Activated naive CD4-positive, alpha-beta T cell treated with anti-CD3 and anti-CD28 coated beads for 36 hours (primary cell): Measurements from ENCODE around the gene UBE2E2. TPM values are rescaled to one million over a fixed set of nuclear protein-coding genes. Genes with fewer than 3 reads are reported as not detected.

Experiments
- CTCF ChIA-PET: fragments of 350-600 bp; sonication (Branson Sonifier 250); formaldehyde crosslinking; loops from one replicate; lab custom pipeline; 2021; ENCODE audit warnings: antibody characterized with exemption; lab: Charles Lee
- DNase-seq: peaks from one replicate; pipeline ENCODE4 v3.0.0-alpha.2; 2020
- H3K27ac Mint-ChIP-seq: one replicate; pipeline ENCODE4 v1.8.0; 2021; ENCODE audit warnings: mild to moderate bottlenecking, mixed read lengths
- H3K27me3 Mint-ChIP-seq: one replicate; pipeline ENCODE4 v1.8.0; 2021; ENCODE audit warnings: low read depth, mixed read lengths
- H3K36me3 Mint-ChIP-seq: one replicate; pipeline ENCODE4 v1.8.0; 2021; ENCODE audit warnings: low read depth, mixed read lengths
- H3K4me1 Mint-ChIP-seq: one replicate; pipeline ENCODE4 v1.8.0; 2021; ENCODE audit warnings: low read depth, mixed read lengths
- H3K4me3 Mint-ChIP-seq: one replicate; pipeline ENCODE4 v1.8.0; 2021; ENCODE audit warnings: mild to moderate bottlenecking, moderate library complexity, mixed read lengths
- H3K9me3 Mint-ChIP-seq: one replicate; pipeline ENCODE4 v1.8.0; 2021; ENCODE audit warnings: mixed read lengths
- intact Hi-C: fragments of 100-400 bp; cut with micrococcal nuclease; formaldehyde crosslinking; loops from one replicate; pipeline ENCODE4 v1.15.1; 2023
- total RNA-seq, 2 experiments: library from RNA; stranded (reverse); gene quantifications; one replicate each; pipeline ENCODE4 v1.2.3, GENCODE V29; 2021

UBE2E2 gene
- total RNA-seq, 2 experiments from 2014 or later: 11.6 to 14.0 TPM

GRCh38 chr3:23248594-23249131, 45.5 kb downstream of the UBE2E2 start:
- CTCF ChIA-PET: no interaction called here
- H3K36me3 Mint-ChIP-seq: no peaks in the 10 kb centered on the region
- no peak overlapping the region for H3K27ac Mint-ChIP-seq
- peaks cover 28% of the 10 kb centered on the region for H3K4me1 Mint-ChIP-seq
- intact Hi-C loops: no loop called here
- H3K9me3 Mint-ChIP-seq: no peaks in the 10 kb centered on the region
- H3K27me3 Mint-ChIP-seq: no peaks in the 10 kb centered on the region
- no peak overlapping the region for H3K4me3 Mint-ChIP-seq
- no peak for DNase-seq

DNA sequence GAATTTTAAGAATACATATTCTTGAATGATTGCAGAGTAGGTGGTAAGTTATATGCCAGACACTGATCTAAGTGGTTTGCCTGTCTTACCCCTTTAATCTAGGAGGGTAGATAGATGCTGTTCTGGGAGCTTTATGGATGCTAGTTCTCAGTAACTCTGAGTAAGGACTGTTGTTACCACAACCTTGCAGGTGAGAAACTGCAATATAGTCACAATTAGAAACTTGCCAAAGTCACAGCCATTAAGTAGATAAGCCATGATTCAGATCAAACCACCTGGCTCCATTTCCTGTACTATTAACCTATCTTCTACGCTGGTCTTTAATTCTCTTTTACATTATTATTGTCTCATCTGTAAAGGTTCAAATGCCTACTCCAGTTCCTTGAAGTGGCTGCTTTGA, 46.8 kb downstream of the UBE2E2 start:
- H3K4me3 Mint-ChIP-seq: no peak overlapping the region
- H3K27ac Mint-ChIP-seq: no peak overlapping the region
- no peaks in the 10 kb centered on the region for H3K27me3 Mint-ChIP-seq
- H3K4me1 Mint-ChIP-seq: peaks cover 37% of the 10 kb centered on the region
- CTCF ChIA-PET: no interaction called here
- intact Hi-C loops: loop anchor here (5.0 kb wide), 2 partner anchors 43 to 192 kb away; no protein-coding TSS in a partner anchor
- no peaks in the 10 kb centered on the region for H3K9me3 Mint-ChIP-seq
- H3K36me3 Mint-ChIP-seq: no peaks in the 10 kb centered on the region
- no peak for DNase-seq

DNA sequence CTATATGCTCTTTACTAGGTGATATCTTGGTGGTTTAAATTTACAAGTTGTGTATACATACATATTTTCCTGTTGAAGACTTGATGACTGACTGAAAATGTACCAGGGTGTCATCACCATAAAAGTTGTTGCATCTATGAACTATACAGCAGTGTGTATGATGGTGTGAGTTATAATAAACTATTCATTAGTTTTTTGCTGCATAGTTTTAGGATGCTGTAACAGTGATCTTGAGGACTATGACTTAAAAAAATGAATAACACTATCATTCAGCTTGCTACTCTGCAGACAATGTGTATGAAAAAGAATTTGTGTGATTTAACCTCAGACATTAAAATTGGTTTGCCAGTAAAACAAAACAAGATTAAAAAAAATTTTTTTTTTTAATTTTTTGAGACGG, 49.0 kb downstream of the UBE2E2 start:
- Mint-ChIP-seq H3K9me3 (no peaks in the 10 kb centered on the region), H3K27ac (no peak overlapping the region), H3K27me3 (no peaks in the 10 kb centered on the region), H3K4me3 (no peak overlapping the region), H3K4me1 (peaks cover 41% of the 10 kb centered on the region), H3K36me3 (no peaks in the 10 kb centered on the region)
- no peak for DNase-seq
- intact Hi-C loops: loop anchor here (5.0 kb wide), 2 partner anchors 45 to 190 kb away; no protein-coding TSS in a partner anchor
- CTCF ChIA-PET: interaction anchor here (0.6 kb wide), 2 partner anchors 18 to 67 kb away, joined by 3 to 4 read pairs; no protein-coding TSS in a partner anchor

DNA sequence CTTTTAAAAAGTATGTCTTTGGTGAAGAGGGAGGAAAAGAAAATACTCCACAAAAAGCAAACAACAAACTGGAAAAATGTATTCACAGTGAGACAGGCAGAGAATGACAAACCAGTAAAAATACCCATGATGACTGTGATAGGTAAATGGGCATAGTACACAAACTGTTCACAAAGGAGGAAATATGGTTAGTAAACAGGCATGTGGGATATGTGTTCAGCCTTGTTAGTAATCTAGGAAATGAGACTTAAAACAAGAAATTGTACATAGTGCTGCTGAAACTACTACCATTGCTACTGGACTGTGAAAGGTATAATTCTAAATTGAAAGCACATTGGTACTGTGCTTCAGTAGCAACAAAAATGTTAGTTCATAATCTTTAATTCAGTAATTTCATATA, 50.1 kb downstream of the UBE2E2 start:
- Mint-ChIP-seq H3K27ac (no peak overlapping the region), H3K36me3 (peaks cover 4% of the 10 kb centered on the region), H3K27me3 (no peaks in the 10 kb centered on the region), H3K4me1 (peaks cover 45% of the 10 kb centered on the region), H3K4me3 (no peak overlapping the region), H3K9me3 (peaks cover 4% of the 10 kb centered on the region)
- intact Hi-C loops: loop anchor here (5.0 kb wide), 2 partner anchors 46 to 189 kb away; no protein-coding TSS in a partner anchor
- DNase-seq: no peak
- CTCF ChIA-PET: no interaction called here

- Mint-ChIP-seq H3K36me3 (peaks cover 4% of the 10 kb centered on the region), H3K4me3 (no peak overlapping the region), H3K27me3 (no peaks in the 10 kb centered on the region), H3K9me3 (peaks cover 4% of the 10 kb centered on the region), H3K27ac (no peak overlapping the region), H3K4me1 (peaks cover 42% of the 10 kb centered on the region)
- intact Hi-C loops: loop anchor here (5.0 kb wide), 2 partner anchors 47 to 188 kb away; no protein-coding TSS in a partner anchor
- DNase-seq: no peak
- CTCF ChIA-PET: no interaction called here
Measured at GRCh38 chr3:23254282-23254681, 51.2 kb downstream of the UBE2E2 start.

DNA sequence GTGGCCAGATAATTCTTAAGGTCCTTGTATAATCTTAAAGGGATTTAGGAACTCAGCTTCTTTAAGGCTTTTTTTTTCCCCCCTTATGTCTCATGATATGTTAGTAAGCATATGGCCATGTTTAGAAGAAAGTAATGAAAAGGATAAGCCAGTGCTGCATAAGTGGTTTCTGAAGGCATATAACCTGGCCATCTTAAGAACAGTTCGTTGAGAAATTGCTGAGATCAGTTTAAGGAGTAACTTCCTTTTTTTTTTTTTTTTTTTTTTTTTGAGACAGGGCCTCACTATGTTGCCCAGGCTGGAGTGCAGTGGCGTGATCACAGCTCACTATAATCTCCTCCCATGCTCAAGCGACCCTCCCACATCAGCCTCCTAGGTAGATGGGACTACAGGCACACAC, 51.7 kb downstream of the UBE2E2 start:
- H3K27me3 Mint-ChIP-seq: no peaks in the 10 kb centered on the region
- H3K4me1 Mint-ChIP-seq: peaks cover 38% of the 10 kb centered on the region
- no peak overlapping the region for H3K27ac Mint-ChIP-seq
- H3K4me3 Mint-ChIP-seq: no peak overlapping the region
- no peak for DNase-seq
- H3K9me3 Mint-ChIP-seq: peaks cover 4% of the 10 kb centered on the region
- intact Hi-C loops: loop anchor here (5.0 kb wide), 2 partner anchors 48 to 187 kb away; no protein-coding TSS in a partner anchor
- peaks cover 4% of the 10 kb centered on the region for H3K36me3 Mint-ChIP-seq
- CTCF ChIA-PET: no interaction called here

DNA sequence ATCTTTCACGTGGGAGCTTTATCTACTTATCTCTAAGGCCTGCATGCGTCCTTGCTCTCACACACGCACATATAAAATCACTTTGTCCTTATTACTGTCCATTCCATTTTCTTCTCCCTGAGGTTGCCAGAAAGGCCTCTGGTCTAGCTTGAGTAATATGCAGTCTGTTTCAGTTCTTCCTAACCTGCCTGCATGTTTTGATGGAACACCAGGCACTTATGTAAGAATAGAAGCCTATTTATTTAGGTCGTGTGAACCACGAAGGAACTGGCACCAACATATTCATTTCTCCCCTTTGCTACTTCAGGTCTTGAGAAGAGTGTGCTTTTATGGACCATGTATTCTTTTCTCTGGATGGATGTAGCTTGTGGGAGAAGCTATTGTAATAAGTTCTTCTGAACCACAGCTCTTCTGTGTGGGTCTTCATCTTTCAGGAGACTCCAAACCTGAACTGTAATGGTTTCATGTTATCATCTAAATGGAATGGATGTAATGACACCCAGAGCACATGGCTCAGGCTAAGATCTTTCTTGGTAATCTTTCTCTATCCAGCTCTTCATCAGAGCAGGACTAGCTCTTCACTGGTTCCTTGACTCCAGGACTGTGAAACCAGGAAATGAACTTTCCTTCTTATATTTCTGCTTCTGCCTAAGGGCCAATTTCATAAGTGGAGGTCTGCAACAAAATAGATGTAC, 53.8 kb downstream of the UBE2E2 start:
- H3K4me1 Mint-ChIP-seq: peaks cover 26% of the 10 kb centered on the region
- no peak overlapping the region for H3K4me3 Mint-ChIP-seq
- DNase-seq: no peak
- peaks cover 6% of the 10 kb centered on the region for H3K9me3 Mint-ChIP-seq
- intact Hi-C loops: no loop called here
- H3K36me3 Mint-ChIP-seq: peaks cover 7% of the 10 kb centered on the region
- no peaks in the 10 kb centered on the region for H3K27me3 Mint-ChIP-seq
- no peak overlapping the region for H3K27ac Mint-ChIP-seq
- CTCF ChIA-PET: no interaction called here

DNA sequence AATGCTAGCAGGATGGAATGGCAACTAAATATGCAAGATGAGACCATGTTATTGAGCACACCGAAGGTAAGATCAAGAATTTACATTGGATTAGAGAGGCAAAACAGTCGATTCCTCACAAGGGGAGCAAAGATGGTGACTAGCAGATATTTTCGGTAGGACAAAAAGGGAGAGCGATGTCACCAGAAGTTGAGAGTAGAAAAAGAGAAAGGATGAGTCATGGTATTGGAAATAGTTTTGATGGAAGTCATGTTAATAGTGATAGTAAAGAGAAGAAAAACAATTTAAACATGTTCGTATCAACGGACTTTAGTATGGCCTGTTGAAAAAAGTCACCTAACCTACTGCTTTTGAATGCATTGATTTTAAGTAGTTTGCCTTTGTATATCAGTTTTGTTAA, 55.0 kb downstream of the UBE2E2 start:
- Mint-ChIP-seq H3K27ac (no peak overlapping the region), H3K27me3 (no peaks in the 10 kb centered on the region), H3K9me3 (peaks cover 7% of the 10 kb centered on the region), H3K4me1 (peaks cover 22% of the 10 kb centered on the region), H3K36me3 (peaks cover 7% of the 10 kb centered on the region), H3K4me3 (no peak overlapping the region)
- DNase-seq: no peak
- intact Hi-C loops: no loop called here
- CTCF ChIA-PET: interaction anchor here (0.6 kb wide), 1 partner anchor 183 kb away, joined by 3 read pairs; no protein-coding TSS in a partner anchor

DNA sequence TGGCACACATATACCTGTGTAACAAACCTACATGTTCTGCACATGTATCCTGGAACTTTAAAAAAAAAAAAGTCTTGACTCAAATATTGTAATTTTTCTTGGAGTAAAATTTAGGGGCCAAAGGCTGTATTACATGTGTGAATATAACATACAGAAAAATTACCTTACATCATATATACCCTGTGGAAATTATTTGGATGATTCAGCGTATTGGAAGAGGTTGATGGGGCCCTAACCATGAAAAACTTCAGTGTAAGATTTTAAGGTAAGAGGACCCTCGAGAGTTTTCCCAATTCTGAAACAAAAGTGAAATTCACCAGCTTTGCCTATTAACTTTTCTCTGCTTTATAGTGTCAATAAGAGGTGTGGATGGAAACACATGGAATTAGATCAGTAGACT, 56.4 kb downstream of the UBE2E2 start:
- Mint-ChIP-seq H3K4me3 (no peak overlapping the region), H3K27ac (no peak overlapping the region), H3K27me3 (no peaks in the 10 kb centered on the region), H3K36me3 (peaks cover 7% of the 10 kb centered on the region), H3K9me3 (peaks cover 7% of the 10 kb centered on the region), H3K4me1 (peaks cover 11% of the 10 kb centered on the region)
- CTCF ChIA-PET: no interaction called here
- intact Hi-C loops: no loop called here
- no peak for DNase-seq

GRCh38 chr3:23262766-23263165, 59.6 kb downstream of the UBE2E2 start:
- Mint-ChIP-seq H3K27ac (no peak overlapping the region), H3K4me3 (no peak overlapping the region), H3K9me3 (peaks cover 10% of the 10 kb centered on the region), H3K27me3 (no peaks in the 10 kb centered on the region), H3K36me3 (peaks cover 17% of the 10 kb centered on the region), H3K4me1 (peaks cover 3% of the 10 kb centered on the region)
- no peak for DNase-seq
- intact Hi-C loops: no loop called here
- CTCF ChIA-PET: no interaction called here

DNA sequence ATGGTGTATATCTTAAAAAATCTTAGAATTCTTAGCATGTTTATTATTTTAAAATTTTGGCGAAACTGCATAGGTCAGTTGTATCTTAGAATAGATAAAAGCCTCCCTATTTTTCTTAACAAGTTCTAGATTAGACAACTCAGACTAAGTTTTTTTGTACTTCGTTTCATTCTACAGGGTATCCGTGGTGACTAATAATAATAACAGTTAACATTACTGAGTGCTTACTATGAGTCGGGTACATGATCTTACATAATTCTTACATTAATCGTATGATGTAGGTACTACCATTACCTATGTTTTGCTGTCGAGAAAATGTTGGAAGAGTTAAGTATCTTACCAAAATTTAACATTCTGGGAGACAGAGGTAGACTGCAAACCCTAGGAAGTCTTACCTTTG, 60.7 kb downstream of the UBE2E2 start:
- intact Hi-C loops: no loop called here

DNA sequence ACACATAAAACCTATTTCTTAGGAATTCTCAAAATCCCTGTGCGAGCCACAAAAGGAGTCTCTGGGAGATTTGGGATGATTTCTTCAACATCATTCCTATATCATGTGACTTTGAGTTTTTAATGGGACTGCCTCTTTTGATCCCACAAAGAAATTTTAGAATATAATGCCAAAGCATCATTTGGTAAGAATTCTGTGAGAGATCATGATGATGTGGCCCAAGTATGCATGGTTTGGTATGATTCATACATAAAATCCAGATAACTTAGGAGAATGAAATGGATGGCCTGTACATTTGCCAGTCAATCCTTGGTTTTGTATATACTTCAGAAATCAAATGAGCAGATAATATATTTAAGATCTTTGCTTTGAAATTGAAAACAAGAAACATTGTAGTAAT, 61.3 kb downstream of the UBE2E2 start:
- Mint-ChIP-seq H3K9me3 (peaks cover 6% of the 10 kb centered on the region), H3K4me1 (no peaks in the 10 kb centered on the region), H3K4me3 (no peak overlapping the region), H3K27me3 (no peaks in the 10 kb centered on the region), H3K27ac (no peak overlapping the region), H3K36me3 (peaks cover 13% of the 10 kb centered on the region)
- CTCF ChIA-PET: no interaction called here
- intact Hi-C loops: no loop called here
- DNase-seq: no peak

More for the DNA sequence above, 60.7 kb downstream of the UBE2E2 start:
- no peaks in the 10 kb centered on the region for H3K4me1 Mint-ChIP-seq
- H3K27ac Mint-ChIP-seq: no peak overlapping the region
- CTCF ChIA-PET: no interaction called here
- peaks cover 13% of the 10 kb centered on the region for H3K36me3 Mint-ChIP-seq
- DNase-seq: no peak
- peaks cover 6% of the 10 kb centered on the region for H3K9me3 Mint-ChIP-seq
- no peak overlapping the region for H3K4me3 Mint-ChIP-seq
- H3K27me3 Mint-ChIP-seq: no peaks in the 10 kb centered on the region

GRCh38 chr3:23270423-23270822, 67.3 kb downstream of the UBE2E2 start:
- Mint-ChIP-seq H3K9me3 (peaks cover 10% of the 10 kb centered on the region), H3K27me3 (no peaks in the 10 kb centered on the region), H3K27ac (no peak overlapping the region), H3K4me1 (peaks cover 14% of the 10 kb centered on the region), H3K36me3 (peaks cover 12% of the 10 kb centered on the region), H3K4me3 (no peak overlapping the region)
- intact Hi-C loops: no loop called here
- CTCF ChIA-PET: interaction anchor here (0.6 kb wide), 1 partner anchor 123 kb away, joined by 6 read pairs; no protein-coding TSS in a partner anchor
- no peak for DNase-seq
